Testis (tissue), 3 donors: Measurements from ENCODE around the gene CPEB4. TPM values are rescaled to one million over a fixed set of nuclear protein-coding genes. Genes with fewer than 3 reads are reported as not detected.

ENCODE experiments used
- DNase-seq: peaks from one replicate; pipeline ENCODE4 v3.0.0-alpha.2; 2019
- H3K27ac ChIP-seq, 2 donors: fragments of 200-600 bp; sonication (generic); one replicate each; pipeline ENCODE4 v1.5.1; 2019
- H3K27me3 ChIP-seq: fragments of 200-600 bp; sonication (generic); one replicate; pipeline ENCODE4 v1.5.1; 2019
- H3K36me3 ChIP-seq: fragments of 200-600 bp; sonication (generic); one replicate; pipeline ENCODE4 v1.5.1; 2017; ENCODE audit warnings: low read depth; ENCODE audit errors: missing control alignments
- H3K4me1 ChIP-seq: fragments of 200-600 bp; sonication (generic); one replicate; pipeline ENCODE4 v1.5.1; 2019
- H3K4me3 ChIP-seq, 2 donors: fragments of 200-600 bp; sonication (generic); one replicate each; pipeline ENCODE4 v1.5.1; 2017 to 2019
- H3K9me3 ChIP-seq: fragments of 200-600 bp; sonication (generic); one replicate; pipeline ENCODE4 v1.5.1; 2017
- CTCF ChIP-seq, 3 experiments: fragments of 450-650 bp in 2 of 3; fragments of 200-600 bp in 1 of 3; sonication (generic) in 1 of 3; IDR thresholded peaks; one replicate each; pipeline ENCODE4 v1.5.1; 2016 to 2019; ENCODE audit warnings: antibody characterized with exemption in 3 of 3, mild to moderate bottlenecking in 2 of 3, moderate library complexity in 1 of 3
- POLR2A ChIP-seq: fragments of 450-650 bp; IDR thresholded peaks from one replicate; pipeline ENCODE4 v1.6.1; 2017; ENCODE audit warnings: antibody characterized with exemption, mild to moderate bottlenecking, moderate library complexity
- WGBS, 2 donors: methylation state at CpG; one replicate each; pipeline ENCODE4 v1.1.5; 2018; 5-methylcytosine and 5-hydroxymethylcytosine counted together
- intact Hi-C: fragments of 100-400 bp; cut with DNase I; formaldehyde crosslinking; loops from one replicate; pipeline ENCODE4 v1.15.1; 2023; ENCODE audit warnings: low total_unique reads
- polyA plus RNA-seq: library from polyadenylated mRNA; stranded (reverse); fragments of 350-450 nt; fragmentation: Illumina TruSeq; extraction: RNeasy Lipid Tissue Mini Kit (QIAGEN cat#74804); gene quantifications from one replicate; pipeline ENCODE4 v1.2.3, GENCODE V29; 2014; ENCODE audit warnings: low read depth, low replicate concordance; ENCODE audit not compliant: insufficient read depth
- total RNA-seq, 2 donors: library from RNA; depleted of rRNA; stranded (reverse); fragments of >200 nt; gene quantifications; one replicate each; pipeline ENCODE4 v1.2.3, GENCODE V29; 2016

The CPEB4 gene
- total and polyA plus RNA-seq, 3 donors from 2014 or later: 29.4 to 64.4 (median 52.9) TPM

DNA sequence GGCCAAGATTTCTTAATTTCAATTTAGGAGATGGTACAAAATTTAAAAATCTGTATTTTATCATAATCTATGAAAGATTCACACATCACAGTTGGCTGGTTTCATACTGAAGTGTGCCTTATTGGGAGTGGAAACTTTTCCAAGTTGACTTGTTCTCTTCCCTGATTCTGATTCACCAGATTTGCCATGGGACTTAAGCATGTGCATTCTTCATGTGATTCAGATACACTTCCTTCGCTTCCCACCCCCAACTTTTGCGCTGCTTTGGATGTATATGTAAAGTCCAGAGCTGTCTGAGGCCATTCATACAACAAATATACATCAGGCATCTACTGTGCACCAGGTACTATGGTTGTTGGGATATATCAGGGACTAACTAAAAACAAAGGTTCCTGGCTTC is 34.4 kb downstream of the CPEB4 start:
- H3K4me3 ChIP-seq: no peak overlapping the region
- TF ChIP-seq CTCF (IDR thresholded peaks at IDR 0.05): no peak
- TF ChIP-seq POLR2A: no peak
- no peaks in the 10 kb centered on the region for H3K36me3 ChIP-seq
- intact Hi-C loops: no loop called here
- 93 to 98% methylated on average over 2 of the region's 2 CpGs for whole genome bisulfite sequencing, 2 donors
- H3K27me3 ChIP-seq: no peaks in the 10 kb centered on the region
- no peak for DNase-seq
- no peaks in the 10 kb centered on the region for H3K9me3 ChIP-seq
- peaks cover 61% of the 10 kb centered on the region for H3K4me1 ChIP-seq
- H3K27ac ChIP-seq: peak overlapping the region; percentile 75 to 83

GRCh38 chr5:173923218-173924095 is 35.3 kb downstream of the CPEB4 start:
- H3K4me1 ChIP-seq: peaks cover 61% of the 10 kb centered on the region

DNA sequence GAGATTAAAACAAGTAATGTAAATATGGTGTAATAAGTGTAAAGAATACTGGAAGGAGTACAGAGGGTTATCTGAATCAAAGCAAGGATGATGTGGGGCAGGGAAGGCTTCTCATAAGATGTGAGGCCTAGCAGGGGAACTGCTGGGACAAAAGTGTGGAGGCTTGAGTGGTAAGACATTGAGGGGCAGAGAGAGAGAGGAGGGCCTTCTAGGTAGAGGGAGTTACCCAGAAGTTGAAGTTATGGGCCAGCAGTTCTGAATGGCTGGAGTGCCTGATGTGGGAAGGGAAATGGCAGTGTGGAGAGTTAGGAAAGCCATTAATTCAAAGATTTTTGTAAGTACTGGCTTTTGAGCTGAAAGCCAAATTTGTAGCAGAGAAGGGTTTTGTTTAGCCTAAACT is 36.8 kb downstream of the CPEB4 start:
- Histone ChIP-seq H3K27ac (peak overlapping the region; percentile 75 to 83), H3K9me3 (no peaks in the 10 kb centered on the region)
- intact Hi-C loops: no loop called here

More at GRCh38 chr5:173923218-173924095, 35.3 kb downstream of the CPEB4 start:
- peak overlapping the region; percentile 75 to 83 for H3K27ac ChIP-seq
- no peak overlapping the region for H3K4me3 ChIP-seq
- intact Hi-C loops: no loop called here
- H3K27me3 ChIP-seq: no peaks in the 10 kb centered on the region
- TF ChIP-seq POLR2A: no peak
- no peak for TF ChIP-seq CTCF (IDR thresholded peaks at IDR 0.05)
- no peaks in the 10 kb centered on the region for H3K36me3 ChIP-seq
- WGBS, 2 donors: 23 to 37% methylated on average over 3 of the region's 3 CpGs
- H3K9me3 ChIP-seq: no peaks in the 10 kb centered on the region
- peak; percentile 40 for DNase-seq

DNA sequence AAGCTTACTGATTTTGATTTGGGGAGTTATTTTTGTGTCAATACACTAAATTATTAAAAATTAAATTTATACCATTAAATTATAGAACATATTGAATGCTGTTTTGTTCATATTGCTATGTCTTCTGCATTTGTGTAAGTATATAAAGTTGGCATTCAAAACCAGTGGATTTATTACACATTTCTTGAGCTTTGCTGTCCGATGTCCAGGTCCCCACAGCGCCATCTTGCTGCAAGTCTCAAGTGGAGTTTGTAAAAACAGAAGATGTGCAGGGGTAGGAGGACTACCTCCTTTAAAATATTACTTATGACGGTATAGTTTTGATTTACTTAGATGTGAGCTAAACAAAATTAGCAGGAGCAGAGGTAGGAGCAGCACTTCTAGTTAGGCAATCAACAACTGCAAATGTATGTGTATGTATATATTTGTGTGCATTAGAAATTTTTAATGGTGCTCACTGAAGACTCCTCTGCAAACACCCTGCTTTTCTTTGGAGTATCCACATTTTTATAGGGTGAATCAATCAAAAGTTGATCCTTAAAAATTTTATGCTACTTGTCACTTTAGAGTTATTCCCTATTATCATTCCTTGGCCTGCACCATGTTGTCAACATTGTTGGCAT is 37.4 kb downstream of the CPEB4 start:
- Histone ChIP-seq H3K36me3 (no peaks in the 10 kb centered on the region), H3K4me1 (peaks cover 55% of the 10 kb centered on the region), H3K4me3 (no peak overlapping the region), H3K9me3 (no peaks in the 10 kb centered on the region), H3K27me3 (no peaks in the 10 kb centered on the region), H3K27ac (peak overlapping the region; percentile 75 to 83)
- DNase-seq: peak; percentile 54
- TF ChIP-seq POLR2A: no peak
- TF ChIP-seq CTCF (IDR thresholded peaks at IDR 0.05): peak in 2 of 3 experiments; percentile 23 to 24
- 43 to 49% methylated on average over 3 of the region's 3 CpGs for WGBS, 2 donors
- intact Hi-C loops: no loop called here

More for the DNA sequence above, 36.8 kb downstream of the CPEB4 start:
- Histone ChIP-seq H3K4me1 (peaks cover 58% of the 10 kb centered on the region), H3K4me3 (no peak overlapping the region), H3K27me3 (no peaks in the 10 kb centered on the region), H3K36me3 (no peaks in the 10 kb centered on the region)
- no peak for DNase-seq
- no peak for TF ChIP-seq CTCF (IDR thresholded peaks at IDR 0.05)
